ENCODE results near the gene CDKN1C. TPM values are rescaled to one million over a fixed set of nuclear protein-coding genes. Genes with fewer than 3 reads are reported as not detected.

CDKN1C gene
- 9.6 to 14.1 TPM (median 12.9 TPM) in 5 replicates for total RNA-seq (2022; extraction: Qiagen RNA extraction)

DNA sequence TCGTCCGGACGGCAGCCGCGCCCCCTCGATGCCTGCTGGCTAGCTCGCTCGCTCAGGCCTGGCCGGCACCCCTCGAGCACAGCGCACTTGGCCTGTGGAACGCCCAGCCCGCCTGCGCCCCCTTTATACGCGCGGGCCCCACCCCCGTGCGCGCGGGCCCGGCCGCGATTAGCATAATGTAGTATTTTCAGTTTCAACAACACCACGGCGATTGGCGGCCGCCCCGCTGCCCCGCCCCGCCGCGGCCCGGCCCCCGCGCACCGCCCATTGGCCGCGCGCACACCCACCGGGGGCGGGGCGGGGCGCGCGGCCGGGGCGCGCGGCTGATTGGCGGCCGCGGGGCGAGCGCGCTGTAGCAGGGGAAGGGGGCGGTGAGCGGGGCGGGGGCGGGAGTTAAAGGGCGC, at the start of gene CDKN1C:
Gene CDKN1C (minus strand): TSS at position 98 of the 404 bp plus-strand sequence. CDS start 319 bp downstream, outside the sequence.

GRCh38 chr11:2928605-2929530, 43.3 kb upstream of the CDKN1C start, which contains the start of gene PHLDA2:
Gene PHLDA2, minus strand, starts transcription at chr11:2929420. Its CDS starts 56 bp downstream, at chr11:2929364.

Other genes starting within 250 kb of the CDKN1C start
- gene KCNQ1OT1, start 185.8 kb downstream of the CDKN1C start, total RNA-seq (2022; extraction: Qiagen RNA extraction) = 0.02 to 0.08 TPM (median 0.06 TPM) in 5 replicates
- gene PHLDA2, start 43.6 kb upstream of the CDKN1C start, total RNA-seq (2022; extraction: Qiagen RNA extraction) = 85.5 to 120 TPM (median 111 TPM) in 5 replicates
- gene NAP1L4, start 106.6 kb upstream of the CDKN1C start, total RNA-seq (2022; extraction: Qiagen RNA extraction) = 119 to 126 TPM (median 122 TPM) in 5 replicates
- 55.0 to 70.5 TPM (median 58.9 TPM) in 5 replicates for gene CARS1, start 171.6 kb upstream of the CDKN1C start, total RNA-seq (2022; extraction: Qiagen RNA extraction)